SU-DHL-6 (cell line): Measurements from ENCODE around the gene PRSS50.

Source experiments
- H2AFZ ChIP-seq: fragments of 200-600 bp; sonication (generic); 2 replicates; pipeline ENCODE4 v1.6.1; 2014; ENCODE audit warnings: low read depth, mild to moderate bottlenecking, moderate library complexity, mixed read lengths, antibody characterized with exemption, low read length; ENCODE audit not compliant: severe bottlenecking
- H3F3A ChIP-seq: fragments of 200-600 bp; shearing (Covaris generic); 2 replicates; pipeline ENCODE4 v1.6.0; 2016; ENCODE audit warnings: antibody characterized with exemption, mild to moderate bottlenecking; ENCODE audit not compliant: insufficient read depth
- H3K27ac ChIP-seq: fragments of 200-600 bp; sonication (generic); 2 replicates; pipeline ENCODE4 v1.5.1; 2016; ENCODE audit warnings: low read depth, mild to moderate bottlenecking, low read length, moderate library complexity, mixed read lengths
- H3K27me3 ChIP-seq: fragments of 200-600 bp; sonication (generic), shearing (Covaris generic); 2 replicates; pipeline ENCODE4 v1.6.0; 2014; ENCODE audit warnings: mild to moderate bottlenecking, low read length
- H3K36me3 ChIP-seq: fragments of 200-600 bp; sonication (generic); 2 replicates; pipeline ENCODE4 v1.6.1; 2014; ENCODE audit warnings: mild to moderate bottlenecking, low read length, mixed read lengths
- H3K4me2 ChIP-seq: fragments of 300-600, 200-600 bp; shearing (Covaris generic), sonication (generic); 2 replicates; pipeline ENCODE4 v1.6.0; 2014; ENCODE audit warnings: low read length, low read depth, mild to moderate bottlenecking; ENCODE audit not compliant: poor library complexity, severe bottlenecking
- H3K4me3 ChIP-seq: fragments of 200-600 bp; sonication (generic); 2 replicates; pipeline ENCODE4 v1.5.1; 2014; ENCODE audit warnings: antibody characterized with exemption, low read length, mild to moderate bottlenecking, mixed read lengths; ENCODE audit not compliant: insufficient read depth, poor library complexity, severe bottlenecking
- H3K79me2 ChIP-seq: fragments of 200-600 bp; sonication (generic); 2 replicates; pipeline ENCODE4 v1.6.1; 2014; ENCODE audit warnings: mild to moderate bottlenecking, low read length, moderate library complexity; ENCODE audit not compliant: insufficient read depth
- H3K9ac ChIP-seq: fragments of 200-600 bp; sonication (generic); 2 replicates; pipeline ENCODE4 v1.7.0; 2014; ENCODE audit warnings: mild to moderate bottlenecking, low read length
- H3K9me2 ChIP-seq: fragments of 200-600 bp; sonication (generic); replicated peaks from 2 replicates; pipeline ENCODE4 v1.6.1; 2014; ENCODE audit warnings: low read length; ENCODE audit not compliant: insufficient read depth
- H3K9me3 ChIP-seq: fragments of 200-600 bp; sonication (generic); 2 replicates; pipeline ENCODE4 v1.6.1; 2014; ENCODE audit warnings: low read length, mixed read lengths; ENCODE audit not compliant: insufficient read depth
- H4K20me1 ChIP-seq: fragments of 200-600 bp; sonication (generic); 2 replicates; pipeline ENCODE4 v1.6.1; 2014; ENCODE audit warnings: low read depth, mild to moderate bottlenecking, antibody characterized with exemption, low read length, moderate library complexity, mixed read lengths
- CTCF ChIP-seq: fragments of 200-600 bp; sonication (generic); IDR thresholded peaks from one replicate; pipeline ENCODE4 v1.5.1; 2017; ENCODE audit warnings: antibody characterized with exemption, mild to moderate bottlenecking, low read length, moderate library complexity; ENCODE audit not compliant: insufficient read depth, poor library complexity, severe bottlenecking
- EZH2phosphoT487 ChIP-seq: fragments of 200-600 bp; sonication (generic), shearing (Covaris generic); conservative IDR thresholded peaks from 2 replicates; pipeline ENCODE4 v1.6.1; 2018; ENCODE audit warnings: mild to moderate bottlenecking, antibody characterized with exemption, low read length, moderate library complexity, mixed read lengths

The PRSS50 gene

GRCh38 chr3:46699676-46700523, 17.8 kb downstream of the PRSS50 start:
- Histone ChIP-seq H3K9me2 (no peaks in the 10 kb centered on the region), H3K79me2 (no peaks in the 10 kb centered on the region), H2AFZ (no peak overlapping the region), H3K9ac (no peak overlapping the region), H3K9me3 (no peaks in the 10 kb centered on the region), H3K27me3 (no peaks in the 10 kb centered on the region), H4K20me1 (no peaks in the 10 kb centered on the region), H3K4me2 (no peak overlapping the region), H3F3A (no peaks in the 10 kb centered on the region), H3K36me3 (no peaks in the 10 kb centered on the region), H3K4me3 (no peak overlapping the region), H3K27ac (no peak overlapping the region)
- TF ChIP-seq EZH2phosphoT487: no peak
- no peak for TF ChIP-seq CTCF

GRCh38 chr3:46695962-46696894, 21.4 kb downstream of the PRSS50 start:
- Histone ChIP-seq H3K9me2 (no peaks in the 10 kb centered on the region), H3K36me3 (no peaks in the 10 kb centered on the region), H3K9ac (no peak overlapping the region), H4K20me1 (no peaks in the 10 kb centered on the region), H3K27me3 (no peaks in the 10 kb centered on the region), H3K9me3 (no peaks in the 10 kb centered on the region), H2AFZ (no peak overlapping the region), H3K27ac (no peak overlapping the region), H3F3A (no peaks in the 10 kb centered on the region), H3K79me2 (no peaks in the 10 kb centered on the region), H3K4me3 (no peak overlapping the region), H3K4me2 (no peak overlapping the region)
- no peak for TF ChIP-seq EZH2phosphoT487
- no peak for TF ChIP-seq CTCF

GRCh38 chr3:46695177-46695961, 22.3 kb downstream of the PRSS50 start:
- Histone ChIP-seq H2AFZ (no peak overlapping the region), H3F3A (no peaks in the 10 kb centered on the region), H3K27ac (no peak overlapping the region), H4K20me1 (no peaks in the 10 kb centered on the region), H3K27me3 (no peaks in the 10 kb centered on the region), H3K79me2 (no peaks in the 10 kb centered on the region), H3K9me3 (no peaks in the 10 kb centered on the region), H3K4me2 (no peak overlapping the region), H3K4me3 (no peak overlapping the region), H3K9me2 (no peaks in the 10 kb centered on the region), H3K9ac (no peak overlapping the region), H3K36me3 (no peaks in the 10 kb centered on the region)
- TF ChIP-seq CTCF: peak; percentile 45
- TF ChIP-seq EZH2phosphoT487: no peak
